GM19395 (cell line): ENCODE measurements around the gene PFDN1.
A peak's percentile ranks its signal among the peaks of the same experiment; 100 is the strongest.

Experiments
- ATAC-seq: cut with Tn5 transposase; IDR thresholded peaks from one replicate; pipeline ENCODE4 v1.9.1; 2021; ENCODE audit warnings: mild to moderate bottlenecking, moderate library complexity; ENCODE audit not compliant: unreplicated experiment

The PFDN1 gene

GRCh38 chr5:140261403-140262171 lies 41.3 kb downstream of the PFDN1 start:
- ATAC-seq = no peak

- no peak for ATAC-seq
Observed at GRCh38 chr5:140260089-140260656, 42.7 kb downstream of the PFDN1 start.

DNA sequence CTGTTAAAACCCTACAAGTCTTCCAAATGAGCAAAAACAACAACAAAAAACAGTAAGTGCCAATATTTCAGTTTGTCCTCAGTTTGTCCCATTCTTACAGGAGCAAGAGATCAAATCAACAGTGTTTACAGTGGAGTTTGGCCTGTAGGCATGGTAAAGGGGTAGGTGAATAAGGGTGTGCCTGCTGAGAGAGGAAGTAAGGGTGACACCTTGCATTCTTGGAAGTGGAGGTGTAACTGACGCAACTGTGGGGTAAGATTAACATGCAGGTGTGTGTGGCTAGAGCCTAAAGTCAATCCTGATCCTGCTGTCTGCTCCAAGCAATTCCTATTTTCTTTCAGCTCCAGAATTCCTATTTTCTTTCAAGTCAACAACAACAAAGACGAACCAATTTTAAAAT lies 43.4 kb downstream of the PFDN1 start:
- ATAC-seq = no peak

- ATAC-seq = no peak
Observed at GRCh38 chr5:140258873-140259272, 44.0 kb downstream of the PFDN1 start.

DNA sequence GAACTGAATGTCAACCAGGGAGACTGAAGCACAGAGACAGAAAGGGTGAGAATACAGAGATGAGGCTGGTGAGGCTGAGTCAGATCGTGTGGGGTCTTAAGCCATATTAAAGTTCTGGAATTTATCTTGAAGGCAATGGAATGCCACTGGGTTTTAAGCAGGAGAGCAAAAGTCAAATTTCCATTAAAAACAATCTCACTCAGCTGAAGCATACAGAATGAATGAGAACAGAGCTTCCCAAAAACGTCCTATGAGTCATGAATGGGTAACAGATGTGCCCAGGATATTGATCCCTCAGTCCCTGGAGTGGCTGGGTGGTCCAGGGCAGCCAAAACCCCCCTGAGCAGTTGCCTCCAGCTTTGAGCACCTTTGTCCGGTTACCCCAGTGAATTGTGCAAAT lies 44.9 kb downstream of the PFDN1 start:
- ATAC-seq = no peak

DNA sequence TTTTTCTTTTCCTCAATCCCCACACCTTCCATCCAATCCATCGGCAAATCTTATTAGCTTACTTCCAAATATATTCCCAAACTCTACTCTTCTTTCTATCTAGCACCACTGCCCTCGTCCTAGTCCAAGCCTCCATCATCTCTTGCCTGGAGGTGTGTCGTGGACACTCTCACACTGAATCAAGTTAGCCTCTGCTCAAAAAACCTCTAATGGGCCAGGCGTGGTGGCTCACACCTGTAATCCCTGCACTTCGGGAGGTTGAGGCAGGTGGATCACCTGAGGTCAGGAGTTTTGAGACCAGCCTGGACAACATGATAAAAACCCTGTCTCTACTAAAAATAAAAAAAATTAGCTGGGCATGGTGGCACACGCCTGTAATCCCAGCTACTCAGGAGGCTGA lies 46.2 kb downstream of the PFDN1 start:
- ATAC-seq = no peak

DNA sequence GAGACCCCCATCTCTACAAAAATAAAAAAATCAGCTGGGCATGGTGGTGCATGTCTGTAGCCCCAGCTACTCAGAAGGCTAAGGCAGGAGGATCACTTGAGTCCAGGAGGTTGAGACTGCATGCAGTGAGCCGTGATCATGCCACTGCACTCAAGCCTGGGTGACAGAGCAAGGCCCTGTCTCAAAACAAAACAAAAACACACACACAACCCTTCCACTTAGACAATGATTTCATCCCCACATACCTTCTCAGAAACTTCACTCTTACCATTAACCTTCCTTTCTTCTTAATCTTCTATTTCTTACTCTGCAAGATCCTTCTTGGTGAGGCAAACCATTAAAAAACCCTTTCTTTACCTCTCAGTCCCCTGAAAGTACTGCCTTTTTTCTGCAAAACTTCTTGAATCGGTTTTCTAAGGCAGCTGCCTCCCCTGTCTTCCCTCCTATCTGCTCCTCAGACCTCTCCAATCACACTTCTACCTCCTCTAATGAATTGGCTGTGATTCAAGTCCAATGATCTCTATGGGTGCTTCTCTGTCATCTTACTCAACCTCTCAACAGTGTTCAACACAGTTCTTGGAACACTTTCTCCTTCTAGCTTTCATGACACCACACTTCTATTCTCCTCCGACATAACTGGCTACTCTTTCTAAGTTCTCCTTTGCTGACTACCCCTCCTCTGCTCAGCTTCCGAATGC lies 47.3 kb downstream of the PFDN1 start:
- ATAC-seq = no peak

- no peak for ATAC-seq
Observed at GRCh38 chr5:140253985-140254384, 48.9 kb downstream of the PFDN1 start.

DNA sequence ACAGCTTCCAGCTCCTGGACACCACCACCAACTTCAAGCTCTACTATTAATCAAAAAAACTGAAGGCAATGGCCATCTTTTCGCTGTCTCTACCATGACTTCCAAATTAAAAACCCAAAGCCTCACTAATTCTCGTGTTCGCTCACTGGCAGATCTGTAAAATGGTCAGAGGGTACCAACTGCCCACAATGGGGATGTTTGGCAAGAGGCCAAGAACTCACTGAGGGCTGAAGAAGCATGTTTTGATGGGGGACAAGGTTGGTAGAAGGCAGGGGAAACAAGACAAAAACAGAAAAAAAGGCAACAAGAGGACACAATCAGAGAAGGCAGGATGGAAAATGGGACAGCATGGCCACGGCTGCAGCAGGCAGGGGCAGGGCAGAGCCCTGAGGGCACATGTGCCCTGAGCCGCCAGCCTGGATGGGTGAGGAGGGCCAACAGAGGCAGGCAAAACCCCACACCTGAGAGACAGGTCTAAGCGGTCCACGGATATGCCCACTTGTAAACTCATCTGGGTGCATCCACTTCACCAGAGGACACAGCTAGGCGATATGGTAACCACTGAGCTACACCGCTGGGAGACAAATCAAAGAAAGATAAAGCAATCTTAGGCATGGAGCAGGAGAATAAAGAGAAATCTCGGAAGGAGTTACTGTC lies 50.3 kb downstream of the PFDN1 start:
- no peak for ATAC-seq

DNA sequence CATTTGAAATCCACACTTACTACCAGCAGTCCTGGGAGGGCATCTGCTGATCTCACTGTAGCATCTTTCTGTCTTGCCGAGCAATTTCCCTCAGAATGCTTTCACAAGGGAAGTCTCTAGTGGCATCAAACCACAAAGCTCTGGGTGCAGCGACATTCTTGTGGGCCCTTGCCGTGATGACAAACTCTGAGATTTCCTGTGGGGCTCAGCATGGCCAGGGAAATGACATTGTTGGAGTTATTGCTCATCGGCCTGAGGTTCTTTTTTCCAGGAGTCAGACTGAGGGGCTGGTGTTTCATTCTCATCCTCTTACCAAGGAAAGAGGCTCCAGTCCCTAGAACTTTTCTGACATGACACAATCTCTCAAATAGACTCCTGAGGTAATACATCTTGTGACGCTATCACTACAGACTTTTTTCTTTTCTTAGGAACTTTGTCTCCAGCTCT lies 51.4 kb downstream of the PFDN1 start:
- peak; percentile 59 for ATAC-seq

GRCh38 chr5:140250386-140250785 lies 52.5 kb downstream of the PFDN1 start:
- no peak for ATAC-seq

GRCh38 chr5:140249536-140249935 lies 53.4 kb downstream of the PFDN1 start:
- no peak for ATAC-seq

DNA sequence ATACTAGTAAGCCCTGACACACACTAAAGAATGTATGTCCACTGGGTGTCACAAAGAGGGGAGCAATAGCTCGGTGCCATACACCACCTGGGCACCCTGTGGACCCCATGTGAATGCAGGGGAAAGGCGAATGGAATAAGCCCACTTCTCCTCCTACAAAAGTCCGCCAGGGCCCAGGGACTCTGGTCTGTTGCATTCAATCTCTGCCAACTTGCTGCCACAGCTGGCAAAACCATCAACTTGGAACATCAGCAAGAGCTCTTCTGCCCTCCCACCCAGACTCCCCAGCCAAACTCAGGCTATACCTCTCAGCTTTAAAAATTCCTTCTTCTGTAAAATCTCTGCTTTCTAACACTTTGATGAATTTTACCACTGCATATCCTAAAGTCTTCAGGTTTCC lies 54.5 kb downstream of the PFDN1 start:
- ATAC-seq = no peak

GRCh38 chr5:140246378-140247122 lies 56.4 kb downstream of the PFDN1 start:
- no peak for ATAC-seq

- no peak for ATAC-seq
Observed at GRCh38 chr5:140245926-140246325, 57.0 kb downstream of the PFDN1 start.

GRCh38 chr5:140245341-140245740 lies 57.6 kb downstream of the PFDN1 start:
- ATAC-seq = no peak

- peak; percentile 69 for ATAC-seq
Observed at GRCh38 chr5:140244525-140245025, 58.3 kb downstream of the PFDN1 start.

GRCh38 chr5:140243706-140244250 lies 59.1 kb downstream of the PFDN1 start:
- no peak for ATAC-seq

DNA sequence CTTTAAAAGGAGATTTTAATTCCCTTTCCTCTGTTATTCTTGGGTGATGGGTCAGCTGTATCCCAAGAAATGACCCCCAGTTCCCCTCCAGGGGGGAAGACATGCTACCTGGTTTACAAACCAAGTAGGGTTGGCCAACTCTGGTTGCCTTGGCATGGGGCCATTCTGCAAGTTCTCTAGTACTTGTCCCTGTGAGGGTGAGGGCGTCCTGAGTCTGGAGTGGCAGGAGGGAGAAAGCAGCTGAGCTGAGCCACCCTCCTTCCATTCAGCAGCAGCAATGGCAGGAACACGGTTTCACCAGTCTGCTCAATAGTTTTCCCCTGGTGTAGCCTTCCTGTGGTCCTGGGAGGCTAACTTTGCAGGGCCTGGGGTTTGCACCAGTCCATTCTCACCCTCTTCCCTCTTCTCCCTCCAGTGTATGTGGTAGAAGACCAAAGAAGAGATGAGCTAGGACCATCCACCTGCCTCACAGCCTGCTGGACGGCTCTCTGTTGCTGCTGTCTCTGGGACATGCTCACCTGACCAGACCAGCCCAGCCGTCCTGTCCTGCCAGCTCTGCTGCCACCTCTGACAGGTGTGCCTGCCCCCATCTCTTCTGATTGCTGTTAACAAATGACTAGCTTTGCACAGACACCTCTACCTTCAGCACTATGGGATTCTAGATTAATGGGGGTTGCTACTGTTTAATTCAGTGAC lies 59.9 kb downstream of the PFDN1 start:
- no peak for ATAC-seq

DNA sequence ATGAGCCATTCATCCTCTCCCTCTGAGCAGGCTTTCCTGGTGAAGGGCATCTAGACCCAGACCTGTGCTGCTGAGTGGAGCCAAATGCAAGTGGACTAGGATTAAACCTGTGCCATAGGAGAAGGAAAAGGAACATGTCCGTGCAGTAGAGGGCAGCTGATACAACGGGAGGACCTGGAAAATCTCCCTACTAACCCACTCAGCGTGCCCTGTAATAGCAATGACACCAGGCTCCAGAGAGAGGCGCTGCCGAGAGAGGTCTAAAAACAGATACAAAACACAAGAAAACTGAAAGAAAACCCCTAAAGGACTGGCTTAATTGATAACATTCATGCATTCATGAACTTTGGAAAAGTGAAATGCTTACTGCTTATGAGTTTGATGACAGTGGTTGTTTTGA lies 60.8 kb downstream of the PFDN1 start:
- ATAC-seq = no peak
